GM19099 (cell line): ENCODE measurements around the gene EHMT1.

Experiments used
- POLR2A ChIP-seq: IDR thresholded peaks from 3 replicates; pipeline ENCODE4 v1.6.1; 2011; ENCODE audit warnings: low read depth; ENCODE audit not compliant: insufficient read length; ENCODE audit errors: extremely low read depth

EHMT1 gene

GRCh38 chr9:137583957-137584356 lies 34.8 kb upstream of the EHMT1 start:
- no peak for TF ChIP-seq POLR2A

GRCh38 chr9:137586854-137587253 lies 32.0 kb upstream of the EHMT1 start:
- no peak for TF ChIP-seq POLR2A

DNA sequence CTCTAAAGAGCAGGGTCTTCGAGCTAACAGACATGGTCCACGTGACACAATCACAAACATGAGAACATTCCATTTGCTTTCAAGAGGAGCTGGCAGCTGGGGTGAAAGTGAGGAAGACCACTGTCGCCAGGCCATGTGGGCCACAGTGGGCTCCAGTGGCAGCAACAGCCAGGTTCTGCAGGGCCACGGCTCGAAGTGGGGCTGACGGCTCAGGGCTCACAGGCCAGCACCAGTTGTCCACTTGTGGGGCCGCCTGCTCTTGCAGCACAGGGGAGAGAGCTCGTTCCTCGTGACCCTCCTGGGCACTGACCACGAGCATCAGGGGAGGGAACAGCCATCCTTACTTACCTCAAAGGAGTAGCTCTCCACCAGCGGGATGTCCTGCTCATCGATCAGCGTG lies 30.5 kb upstream of the EHMT1 start:
- no peak for TF ChIP-seq POLR2A

DNA sequence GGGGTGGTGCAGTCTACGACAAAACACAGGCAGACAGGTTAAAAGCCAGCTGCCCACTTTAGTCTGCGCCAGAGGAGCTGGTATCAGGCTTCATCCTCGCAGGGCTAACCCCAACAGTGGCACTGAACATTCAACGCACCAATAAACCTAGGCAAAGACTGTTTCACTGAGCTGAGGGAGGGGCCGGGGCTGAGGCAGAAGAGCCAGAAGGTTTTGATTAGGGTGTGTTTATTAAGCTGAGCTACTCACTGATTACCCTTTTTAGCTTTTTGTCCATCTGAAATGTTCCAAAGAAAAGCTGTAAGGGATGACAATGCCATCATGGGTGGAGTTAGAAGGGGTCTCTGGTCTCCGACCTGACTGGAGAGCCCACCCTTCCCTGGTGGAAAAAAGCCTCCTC lies 29.9 kb upstream of the EHMT1 start:
- no peak for TF ChIP-seq POLR2A

DNA sequence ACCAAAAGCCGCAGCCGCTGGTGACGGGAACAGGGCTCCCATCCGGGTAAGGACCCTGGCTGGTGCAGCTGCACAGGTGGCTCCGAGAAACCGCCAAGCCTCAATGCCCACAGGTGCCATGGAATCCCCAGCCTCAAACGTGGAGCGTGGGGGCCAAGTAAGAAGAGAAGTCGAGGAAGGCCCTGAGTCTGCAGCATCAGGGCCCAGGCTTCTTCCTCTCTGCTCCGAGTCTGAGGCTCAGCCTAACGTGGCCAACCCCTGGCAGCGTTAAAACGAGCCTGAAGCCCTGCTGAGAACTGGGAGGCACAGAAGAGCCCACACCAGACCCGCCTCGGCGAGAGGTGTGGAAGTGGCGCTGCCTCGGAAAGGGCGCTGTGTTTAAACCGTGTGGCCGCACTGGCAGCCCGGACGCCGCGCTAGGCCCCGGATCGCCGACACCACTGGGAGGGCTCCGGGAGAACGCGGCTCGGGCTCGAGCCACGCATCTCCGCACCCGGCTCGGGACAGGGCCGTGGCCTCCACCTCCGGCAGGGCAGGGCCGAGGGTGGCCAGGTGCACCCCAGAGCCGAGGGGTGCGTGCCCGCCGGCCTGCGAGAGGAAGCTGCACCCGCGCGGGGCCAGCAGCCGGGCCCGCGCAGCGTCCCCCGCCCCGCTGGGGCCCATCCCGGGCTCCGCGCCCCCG lies 29.2 kb upstream of the EHMT1 start:
- TF ChIP-seq POLR2A, result no peak

DNA sequence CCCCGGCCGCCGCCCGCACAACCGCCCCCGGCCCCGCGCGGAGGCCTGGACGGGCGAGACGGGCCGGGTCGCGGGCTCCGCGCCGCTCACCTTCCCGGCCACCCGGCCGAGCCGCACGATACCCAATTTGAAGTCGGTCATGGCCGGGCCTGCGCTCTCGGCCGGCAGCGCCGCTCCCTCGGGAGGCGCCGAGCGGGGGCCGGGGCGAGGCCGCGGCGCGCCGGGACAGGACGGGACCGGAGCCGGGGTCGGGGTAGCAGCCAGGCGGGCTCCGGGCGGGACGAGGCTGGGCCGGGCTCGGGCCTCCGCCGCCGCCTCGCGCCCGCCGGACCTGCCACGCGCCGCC lies 28.7 kb upstream of the EHMT1 start:
- TF ChIP-seq POLR2A, result no peak

DNA sequence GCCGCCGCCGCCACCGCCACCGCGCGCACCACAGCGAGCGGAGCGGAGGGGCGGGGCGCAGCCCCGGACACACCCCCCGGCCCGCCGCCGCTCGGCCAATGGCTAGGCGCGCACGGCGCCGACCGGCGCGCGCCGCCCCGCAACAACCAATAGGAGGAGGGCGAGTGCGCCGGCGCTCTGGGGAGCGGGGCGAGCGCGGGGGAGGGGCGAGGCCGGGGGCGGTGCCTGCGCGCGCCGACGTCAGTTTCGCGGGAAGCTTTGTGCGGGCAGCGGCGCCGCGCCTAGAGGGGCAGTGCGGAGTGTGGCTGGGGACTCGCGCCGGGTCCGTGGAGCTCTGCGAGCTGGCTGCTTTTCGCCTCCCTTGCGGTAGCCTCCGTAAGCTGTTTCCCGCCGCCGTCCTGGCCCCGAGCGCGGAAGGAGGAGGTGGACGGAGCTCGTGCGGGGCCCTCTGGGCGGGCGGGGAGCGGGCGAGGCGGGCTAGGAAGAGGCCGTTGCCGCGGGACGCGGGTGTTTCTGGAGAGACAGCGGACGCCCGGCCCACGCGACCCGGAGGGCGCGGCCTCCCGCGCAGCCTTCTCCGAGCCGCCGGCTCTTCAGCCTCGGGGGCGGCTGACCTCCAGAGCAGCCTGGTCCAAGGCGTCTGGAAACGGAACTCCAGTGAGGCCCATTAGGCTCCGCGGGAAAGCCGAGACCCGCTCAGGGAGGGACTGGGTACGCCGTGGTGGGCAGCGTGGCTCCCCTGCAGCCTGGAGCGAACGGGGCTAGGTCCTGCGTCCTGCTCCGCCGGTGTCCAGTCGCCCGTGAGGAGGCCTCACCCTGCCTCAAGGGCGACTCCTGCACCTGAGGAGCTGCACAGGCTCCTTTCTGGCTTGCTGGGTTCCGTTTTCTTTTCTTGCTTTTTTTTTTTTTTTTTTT lies 28.1 kb upstream of the EHMT1 start, which contains the start of gene ZMYND19:
ZMYND19 (minus strand) TSS at position 44 of the 915 bp plus-strand sequence. CDS start 249 bp downstream, outside the sequence.
- TF ChIP-seq POLR2A, result peak; percentile 57

GRCh38 chr9:137592767-137593166 lies 26.0 kb upstream of the EHMT1 start:
- no peak for TF ChIP-seq POLR2A

DNA sequence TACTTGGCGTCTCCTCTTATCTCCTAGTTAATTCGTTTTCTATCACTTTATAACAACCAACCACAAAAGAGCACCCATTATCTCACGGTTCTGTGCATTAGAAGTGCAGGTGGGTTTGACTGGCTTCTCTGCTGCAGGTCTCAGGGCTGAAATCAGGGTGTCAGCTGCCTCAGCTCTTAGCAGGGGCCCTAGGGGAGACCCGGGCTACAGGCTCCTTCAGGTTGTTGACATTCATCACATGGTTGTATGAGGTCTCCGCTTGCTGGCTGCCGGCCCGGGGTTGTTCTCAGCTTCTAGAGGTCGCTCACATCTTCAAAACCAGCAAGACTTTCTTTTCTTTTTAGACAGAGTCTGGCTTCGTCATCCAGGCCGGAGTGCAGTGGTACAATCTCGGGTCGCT lies 25.6 kb upstream of the EHMT1 start:
- TF ChIP-seq POLR2A, result no peak

GRCh38 chr9:137598943-137599342 lies 19.9 kb upstream of the EHMT1 start:
- no peak for TF ChIP-seq POLR2A

DNA sequence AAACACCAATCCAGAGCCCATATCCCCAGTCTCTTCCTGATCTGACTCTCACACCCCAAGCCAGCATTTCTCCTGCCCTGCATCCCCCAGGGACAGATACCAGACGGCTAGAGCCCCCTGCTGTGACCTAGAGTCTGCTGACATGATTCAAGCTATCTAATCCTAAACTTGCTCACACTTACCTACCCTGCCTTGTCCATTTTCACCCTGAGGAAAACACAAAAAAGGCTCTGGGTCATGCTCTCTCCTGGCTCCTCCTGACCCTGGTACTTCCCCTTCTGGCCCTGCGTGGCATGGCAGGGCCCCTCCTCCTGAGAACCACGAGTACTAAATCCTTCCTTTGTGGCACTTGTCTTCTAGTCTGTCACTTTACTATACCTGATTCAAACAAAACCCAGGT lies 16.1 kb upstream of the EHMT1 start:
- TF ChIP-seq POLR2A, result no peak

DNA sequence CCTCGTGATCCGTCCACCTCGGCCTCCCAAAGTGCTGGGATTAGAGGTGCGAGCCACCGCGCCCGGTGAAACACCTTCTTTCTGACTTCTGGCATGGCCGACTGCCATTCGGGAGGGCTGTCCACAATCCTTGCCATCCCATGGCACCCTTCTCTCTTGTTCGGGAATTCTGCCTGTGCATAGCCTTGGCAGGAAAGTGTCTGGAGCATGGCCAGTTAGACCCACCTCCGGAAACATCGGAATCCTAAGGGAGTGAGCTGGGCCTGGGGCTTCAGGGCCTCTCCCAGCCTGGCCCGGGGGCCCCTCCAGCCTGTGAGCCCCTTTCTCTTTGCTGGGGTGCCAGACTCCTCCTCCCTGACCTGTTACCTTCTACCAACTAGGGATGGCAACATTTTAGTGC lies 14.9 kb upstream of the EHMT1 start:
- TF ChIP-seq POLR2A, result no peak

- TF ChIP-seq POLR2A, result no peak
Measured at GRCh38 chr9:137604345-137605086, 14.3 kb upstream of the EHMT1 start.

DNA sequence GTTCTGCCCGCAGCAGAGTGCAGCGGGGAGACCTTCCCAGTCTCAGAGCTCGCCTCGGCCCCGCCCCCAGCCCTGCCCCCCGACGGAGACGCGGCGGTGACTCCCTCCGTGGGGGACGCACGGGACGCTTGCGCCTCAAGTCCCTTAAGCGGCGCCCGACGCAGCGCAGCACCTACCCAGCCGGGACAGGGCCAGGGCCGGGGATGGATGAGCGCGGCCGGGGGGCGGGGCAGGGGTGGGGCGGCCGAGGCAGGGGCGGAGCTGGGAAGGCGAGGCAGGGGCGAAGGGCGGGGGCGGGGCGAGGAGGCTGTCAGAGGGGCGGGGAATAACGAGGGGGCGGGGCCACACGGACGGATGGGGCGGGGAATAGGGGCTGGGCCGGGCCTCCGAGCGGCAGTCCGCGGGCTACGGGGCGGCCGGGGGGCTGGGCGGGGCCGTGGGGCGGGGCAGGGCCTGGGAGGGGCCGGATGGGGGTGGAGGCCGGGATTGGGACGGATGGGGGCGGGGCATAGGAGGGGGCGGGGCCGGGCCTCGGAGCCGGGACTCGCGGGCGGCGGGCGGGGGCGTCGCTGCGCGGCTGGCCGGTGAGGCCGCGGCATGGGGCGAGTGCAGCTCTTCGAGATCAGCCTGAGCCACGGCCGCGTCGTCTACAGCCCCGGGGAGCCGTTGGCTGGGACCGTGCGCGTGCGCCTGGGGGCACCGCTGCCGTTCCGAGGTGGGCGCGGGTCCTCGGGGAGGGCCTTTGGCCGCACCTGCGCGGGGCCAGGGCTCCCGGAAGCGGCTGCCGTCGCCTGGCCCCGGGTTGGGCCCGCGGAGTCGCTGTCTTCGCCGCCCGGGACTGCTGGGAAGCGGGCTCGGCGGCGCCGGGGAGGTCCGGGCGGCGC lies 13.4 kb upstream of the EHMT1 start, which contains the start of gene ARRDC1:
ARRDC1 (plus strand) TSS at position 566 of the 884 bp plus-strand sequence; CDS start at position 598, 32 bp downstream.
- TF ChIP-seq POLR2A, result peak; percentile 72

GRCh38 chr9:137606005-137606621 lies 12.7 kb upstream of the EHMT1 start:
- no peak for TF ChIP-seq POLR2A

GRCh38 chr9:137606734-137607138 lies 12.1 kb upstream of the EHMT1 start:
- no peak for TF ChIP-seq POLR2A
